ENCODE results near the gene IL1R1.

The IL1R1 gene

DNA sequence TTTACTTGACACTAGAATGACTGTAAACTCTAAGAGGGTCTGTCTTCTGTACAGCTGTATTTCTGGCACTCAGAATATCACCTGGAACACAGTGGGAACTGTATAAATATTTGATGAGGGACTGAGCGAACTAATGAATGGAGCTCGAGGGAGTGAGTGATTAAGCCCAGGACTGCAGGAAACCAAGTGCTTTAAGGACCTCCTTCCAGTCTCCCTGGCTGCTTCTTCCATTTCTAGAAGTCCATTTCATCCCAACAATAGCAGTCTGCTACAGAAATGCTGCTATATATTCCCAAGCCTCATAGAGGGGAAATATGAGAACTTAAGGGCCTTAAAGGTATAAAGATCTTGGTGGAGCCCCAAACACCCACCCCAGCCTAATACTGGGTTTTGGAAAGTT lies 41.5 kb downstream of the IL1R1 start:
- H3K79me2 ChIP-seq (ENCODE audit: insufficient read depth, low read length) = no peaks in the 10 kb centered on the region

DNA sequence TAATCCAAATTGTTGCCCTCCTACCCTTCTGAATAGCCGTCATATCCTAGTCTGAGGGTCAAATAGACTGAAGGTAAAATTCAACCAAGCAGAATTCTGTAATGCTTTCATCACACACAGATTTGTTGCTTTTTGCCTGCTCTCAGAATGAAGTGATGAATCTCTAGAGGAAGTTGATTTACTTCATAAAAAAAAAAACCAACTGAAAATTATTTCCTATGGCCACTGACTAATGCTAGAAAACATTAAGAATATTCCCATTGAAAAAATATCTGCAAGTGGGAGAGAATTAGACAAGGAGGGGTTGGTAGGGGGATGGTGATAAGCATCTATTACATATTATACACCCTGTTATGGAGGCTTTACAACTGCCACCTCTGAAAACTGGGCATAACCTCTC lies 42.0 kb downstream of the IL1R1 start:
- no peak overlapping the region for H3K27ac ChIP-seq (ENCODE audit: low read length)
- no peak for ATAC-seq (ENCODE audit: insufficient read depth, low read depth)
- TF ChIP-seq EZH2 (IDR thresholded peaks at IDR 0.05; ENCODE audit: borderline replicate concordance, low read depth, low read length, severe bottlenecking) = no peak
- TF ChIP-seq, protein P1, sequence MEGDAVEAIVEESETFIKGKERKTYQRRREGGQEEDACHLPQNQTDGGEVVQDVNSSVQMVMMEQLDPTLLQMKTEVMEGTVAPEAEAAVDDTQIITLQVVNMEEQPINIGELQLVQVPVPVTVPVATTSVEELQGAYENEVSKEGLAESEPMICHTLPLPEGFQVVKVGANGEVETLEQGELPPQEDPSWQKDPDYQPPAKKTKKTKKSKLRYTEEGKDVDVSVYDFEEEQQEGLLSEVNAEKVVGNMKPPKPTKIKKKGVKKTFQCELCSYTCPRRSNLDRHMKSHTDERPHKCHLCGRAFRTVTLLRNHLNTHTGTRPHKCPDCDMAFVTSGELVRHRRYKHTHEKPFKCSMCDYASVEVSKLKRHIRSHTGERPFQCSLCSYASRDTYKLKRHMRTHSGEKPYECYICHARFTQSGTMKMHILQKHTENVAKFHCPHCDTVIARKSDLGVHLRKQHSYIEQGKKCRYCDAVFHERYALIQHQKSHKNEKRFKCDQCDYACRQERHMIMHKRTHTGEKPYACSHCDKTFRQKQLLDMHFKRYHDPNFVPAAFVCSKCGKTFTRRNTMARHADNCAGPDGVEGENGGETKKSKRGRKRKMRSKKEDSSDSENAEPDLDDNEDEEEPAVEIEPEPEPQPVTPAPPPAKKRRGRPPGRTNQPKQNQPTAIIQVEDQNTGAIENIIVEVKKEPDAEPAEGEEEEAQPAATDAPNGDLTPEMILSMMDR (IDR thresholded peaks at IDR 0.05; ENCODE audit: borderline replicate concordance, extremely low read depth, low read length, poor library complexity, severe bottlenecking) = no peak

More for the DNA sequence above, 41.5 kb downstream of the IL1R1 start:
- H3K4me3 ChIP-seq (ENCODE audit: low read depth in 1 of 2, low read length in 2 of 2) = no peak overlapping the region
- H3K9me3 ChIP-seq (ENCODE audit: insufficient read depth, low read length, severe bottlenecking) = no peaks in the 10 kb centered on the region
- no peaks in the 10 kb centered on the region for H4K20me1 ChIP-seq (ENCODE audit: insufficient read depth, low read length)
- no peak for ATAC-seq (ENCODE audit: insufficient read depth, low read depth)
- H3K36me3 ChIP-seq (ENCODE audit: insufficient read depth, low read length) = no peaks in the 10 kb centered on the region
- peaks cover 8% of the 10 kb centered on the region for H3K27me3 ChIP-seq (ENCODE audit: insufficient read depth, low read length, poor library complexity)
- no peak overlapping the region for H2AFZ ChIP-seq (ENCODE audit: low read depth, low read length)
- H3K4me1 ChIP-seq (ENCODE audit: insufficient read depth, low read length) = no peaks in the 10 kb centered on the region
- H3K27ac ChIP-seq (ENCODE audit: low read length) = no peak overlapping the region
- H3K4me2 ChIP-seq (ENCODE audit: insufficient read depth, low read length) = no peak overlapping the region
- DNase-seq = no peak
- no peak overlapping the region for H3K9ac ChIP-seq (ENCODE audit: low read depth, low read length)
- TF ChIP-seq, protein P1 (IDR thresholded peaks at IDR 0.05; ENCODE audit: borderline replicate concordance, extremely low read depth, low read length, poor library complexity, severe bottlenecking) = no peak
- TF ChIP-seq EZH2 (IDR thresholded peaks at IDR 0.05; ENCODE audit: borderline replicate concordance, low read depth, low read length, severe bottlenecking) = no peak

DNA sequence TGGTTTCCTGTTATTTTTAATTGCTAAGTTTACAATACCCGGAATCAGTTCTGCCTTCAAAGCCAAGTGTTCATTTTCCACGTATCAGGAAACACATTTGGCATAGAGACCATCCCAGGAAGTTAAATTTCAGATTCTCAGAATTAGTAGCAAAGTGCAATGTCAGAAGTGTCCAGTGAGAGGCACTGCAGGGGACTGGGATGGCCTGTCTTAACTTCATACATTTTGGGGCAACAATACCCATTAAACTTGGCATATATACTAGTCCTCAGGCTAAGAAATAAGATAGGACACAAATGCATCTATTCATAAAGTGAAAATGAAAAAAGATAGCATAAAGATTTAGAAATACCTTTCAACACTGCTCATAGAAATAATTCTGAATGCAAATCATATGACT lies 42.8 kb downstream of the IL1R1 start:
- Histone ChIP-seq H4K20me1 (ENCODE audit: insufficient read depth, low read length) (no peaks in the 10 kb centered on the region), H3K36me3 (ENCODE audit: insufficient read depth, low read length) (no peaks in the 10 kb centered on the region), H2AFZ (ENCODE audit: low read depth, low read length) (no peak overlapping the region), H3K9ac (ENCODE audit: low read depth, low read length) (no peak overlapping the region), H3K27ac (ENCODE audit: low read length) (no peak overlapping the region), H3K79me2 (ENCODE audit: insufficient read depth, low read length) (no peaks in the 10 kb centered on the region), H3K4me1 (ENCODE audit: insufficient read depth, low read length) (no peaks in the 10 kb centered on the region), H3K4me2 (ENCODE audit: insufficient read depth, low read length) (no peak overlapping the region), H3K4me3 (ENCODE audit: low read depth in 1 of 2, low read length in 2 of 2) (no peak overlapping the region), H3K9me3 (ENCODE audit: insufficient read depth, low read length, severe bottlenecking) (no peaks in the 10 kb centered on the region), H3K27me3 (ENCODE audit: insufficient read depth, low read length, poor library complexity) (peaks cover 3% of the 10 kb centered on the region)
- no peak for DNase-seq
- TF ChIP-seq, protein P1 (IDR thresholded peaks at IDR 0.05; ENCODE audit: borderline replicate concordance, extremely low read depth, low read length, poor library complexity, severe bottlenecking) = peak; percentile 44
- TF ChIP-seq EZH2 (IDR thresholded peaks at IDR 0.05; ENCODE audit: borderline replicate concordance, low read depth, low read length, severe bottlenecking) = no peak
- no peak for ATAC-seq (ENCODE audit: insufficient read depth, low read depth)

More for the DNA sequence above, 42.0 kb downstream of the IL1R1 start:
- H3K9ac ChIP-seq (ENCODE audit: low read depth, low read length) = no peak overlapping the region
- H3K79me2 ChIP-seq (ENCODE audit: insufficient read depth, low read length) = no peaks in the 10 kb centered on the region
- no peaks in the 10 kb centered on the region for H3K4me1 ChIP-seq (ENCODE audit: insufficient read depth, low read length)
- H3K27me3 ChIP-seq (ENCODE audit: insufficient read depth, low read length, poor library complexity) = peaks cover 8% of the 10 kb centered on the region
- no peak for DNase-seq
- H3K9me3 ChIP-seq (ENCODE audit: insufficient read depth, low read length, severe bottlenecking) = no peaks in the 10 kb centered on the region
- H3K4me2 ChIP-seq (ENCODE audit: insufficient read depth, low read length) = no peak overlapping the region
- no peaks in the 10 kb centered on the region for H3K36me3 ChIP-seq (ENCODE audit: insufficient read depth, low read length)
- H2AFZ ChIP-seq (ENCODE audit: low read depth, low read length) = no peak overlapping the region
- no peaks in the 10 kb centered on the region for H4K20me1 ChIP-seq (ENCODE audit: insufficient read depth, low read length)
- H3K4me3 ChIP-seq (ENCODE audit: low read depth in 1 of 2, low read length in 2 of 2) = no peak overlapping the region

All from DND-41 (cell line).